HEK293 (cell line): Measurements from ENCODE around the gene MYBPH.

ENCODE experiments used
- CTCF ChIA-PET: fragments of 350-600 bp; formaldehyde crosslinking; extraction: SDS; loops from one replicate; lab custom pipeline; 2021; ENCODE audit warnings: antibody characterized with exemption; lab: Yijun Ruan, JAX
- POLR2A ChIA-PET: fragments of 300-600 bp; formaldehyde crosslinking; extraction: SDS; loops from one replicate; lab custom pipeline; 2020; ENCODE audit warnings: antibody characterized with exemption, inconsistent platforms; lab: Yijun Ruan, JAX
- H3K27ac ChIP-seq: fragments of 200-500 bp; sonication (Bioruptor generic); 2 replicates; pipeline ENCODE4 v1.5.1; 2014; ENCODE audit warnings: low read depth, low read length, control low read depth, inconsistent platforms; ENCODE audit errors: extremely low read depth
- H3K36me3 ChIP-seq, 2 experiments: fragments of 200-500 bp in 1 of 2; sonication (Bioruptor generic) in 1 of 2; 1 replicate in 1 of 2; 2 replicates in 1 of 2; pipeline ENCODE4 v1.5.1; 2014 to 2017; ENCODE audit warnings: inconsistent platforms in 2 of 2, low read length in 2 of 2; ENCODE audit not compliant: control insufficient read depth in 2 of 2, insufficient read depth in 1 of 2
- H3K4me1 ChIP-seq: fragments of 200-500 bp; sonication (Bioruptor generic); 2 replicates; pipeline ENCODE4 v1.5.1; 2014; ENCODE audit warnings: mild to moderate bottlenecking, low read length, inconsistent platforms; ENCODE audit not compliant: control insufficient read depth, insufficient read depth
- H3K4me3 ChIP-seq: 2 replicates; pipeline ENCODE4 v1.5.1; 2011; ENCODE audit warnings: low read depth, mild to moderate bottlenecking, control low read depth, low read length, moderate library complexity
- H3K9me3 ChIP-seq: fragments of 200-500 bp; sonication (Bioruptor generic); 2 replicates; pipeline ENCODE4 v1.5.1; 2014; ENCODE audit warnings: low read depth, low read length, inconsistent platforms; ENCODE audit not compliant: control insufficient read depth, insufficient read depth
- BCL11B ChIP-seq: fragments of 450-650 bp; formaldehyde crosslinking; IDR thresholded peaks from 2 replicates; pipeline ENCODE4 v1.5.1; 2016; ENCODE audit warnings: low read depth, missing biosample characterization, missing genetic modification characterization
- EGR2 ChIP-seq: fragments of 450-650 bp; formaldehyde crosslinking; IDR thresholded peaks from 2 replicates; pipeline ENCODE4 v1.5.1; 2016; ENCODE audit warnings: low read depth, missing biosample characterization, missing genetic modification characterization
- IKZF3 ChIP-seq: fragments of 450-650 bp; IDR thresholded peaks from 2 replicates; pipeline ENCODE4 v1.5.0; 2018; ENCODE audit warnings: missing biosample characterization, mild to moderate bottlenecking, missing genetic modification characterization, moderate library complexity
- MZF1 ChIP-seq: fragments of 450-650 bp; formaldehyde crosslinking; IDR thresholded peaks from 2 replicates; pipeline ENCODE4 v1.5.1; 2017; ENCODE audit warnings: missing biosample characterization, missing genetic modification characterization, borderline replicate concordance
- PRDM1 ChIP-seq: fragments of 450-650 bp; formaldehyde crosslinking; IDR thresholded peaks from 2 replicates; pipeline ENCODE4; 2016; ENCODE audit warnings: missing biosample characterization, missing genetic modification characterization
- REPIN1 ChIP-seq: fragments of 450-650 bp; formaldehyde crosslinking; IDR thresholded peaks from 2 replicates; pipeline ENCODE4 v1.5.1; 2017; ENCODE audit warnings: missing biosample characterization, missing genetic modification characterization, low read depth
- ZFHX2 ChIP-seq: fragments of 450-650 bp; formaldehyde crosslinking; conservative IDR thresholded peaks from 2 replicates; pipeline ENCODE4 v1.5.1; 2016; ENCODE audit warnings: missing biosample characterization, missing genetic modification characterization
- ZIC2 ChIP-seq: fragments of 450-650 bp; formaldehyde crosslinking; IDR thresholded peaks from 2 replicates; pipeline ENCODE4 v1.5.1; 2016; ENCODE audit warnings: missing biosample characterization, missing genetic modification characterization
- ZNF16 ChIP-seq: fragments of 450-650 bp; formaldehyde crosslinking; IDR thresholded peaks from 2 replicates; pipeline ENCODE4 v1.5.1; 2016; ENCODE audit warnings: low read depth, missing biosample characterization, missing genetic modification characterization
- ZNF202 ChIP-seq: fragments of 450-650 bp; formaldehyde crosslinking; IDR thresholded peaks from 2 replicates; pipeline ENCODE4 v1.5.1; 2016; ENCODE audit warnings: missing biosample characterization, missing genetic modification characterization, borderline replicate concordance
- ZNF324 ChIP-seq: fragments of 450-650 bp; formaldehyde crosslinking; IDR thresholded peaks from 2 replicates; pipeline ENCODE4 v1.5.1; 2016; ENCODE audit warnings: missing biosample characterization, missing genetic modification characterization
- ZNF48 ChIP-seq: fragments of 450-650 bp; formaldehyde crosslinking; IDR thresholded peaks from 2 replicates; pipeline ENCODE4 v1.5.1; 2016; ENCODE audit warnings: missing biosample characterization, missing genetic modification characterization
- ZNF560 ChIP-seq: fragments of 450-650 bp; formaldehyde crosslinking; IDR thresholded peaks from 2 replicates; pipeline ENCODE4 v1.5.1; 2017; ENCODE audit warnings: missing biosample characterization, missing genetic modification characterization, borderline replicate concordance
- ZNF585B ChIP-seq: fragments of 450-650 bp; formaldehyde crosslinking; IDR thresholded peaks from 2 replicates; pipeline ENCODE4 v1.5.1; 2016; ENCODE audit warnings: missing biosample characterization, missing genetic modification characterization
- ZNF791 ChIP-seq: fragments of 450-650 bp; formaldehyde crosslinking; IDR thresholded peaks from 2 replicates; pipeline ENCODE4 v1.5.1; 2016; ENCODE audit warnings: missing biosample characterization, missing genetic modification characterization
- TF ChIP-seq, protein P1 (sequence below): fragments of 450-650 bp; formaldehyde crosslinking; IDR thresholded peaks from 2 replicates; pipeline ENCODE4 v1.5.1; 2016; ENCODE audit warnings: missing biosample characterization, missing genetic modification characterization
- TF ChIP-seq, protein P2 (sequence below): fragments of 450-650 bp; formaldehyde crosslinking; IDR thresholded peaks from 2 replicates; pipeline ENCODE4 v1.5.1; 2016; ENCODE audit warnings: missing biosample characterization, missing genetic modification characterization
- TF ChIP-seq, protein P3 (sequence below): fragments of 450-650 bp; formaldehyde crosslinking; IDR thresholded peaks from 2 replicates; pipeline ENCODE4 v1.5.1; 2016; ENCODE audit warnings: missing biosample characterization, missing genetic modification characterization, low read depth

Gene MYBPH

DNA sequence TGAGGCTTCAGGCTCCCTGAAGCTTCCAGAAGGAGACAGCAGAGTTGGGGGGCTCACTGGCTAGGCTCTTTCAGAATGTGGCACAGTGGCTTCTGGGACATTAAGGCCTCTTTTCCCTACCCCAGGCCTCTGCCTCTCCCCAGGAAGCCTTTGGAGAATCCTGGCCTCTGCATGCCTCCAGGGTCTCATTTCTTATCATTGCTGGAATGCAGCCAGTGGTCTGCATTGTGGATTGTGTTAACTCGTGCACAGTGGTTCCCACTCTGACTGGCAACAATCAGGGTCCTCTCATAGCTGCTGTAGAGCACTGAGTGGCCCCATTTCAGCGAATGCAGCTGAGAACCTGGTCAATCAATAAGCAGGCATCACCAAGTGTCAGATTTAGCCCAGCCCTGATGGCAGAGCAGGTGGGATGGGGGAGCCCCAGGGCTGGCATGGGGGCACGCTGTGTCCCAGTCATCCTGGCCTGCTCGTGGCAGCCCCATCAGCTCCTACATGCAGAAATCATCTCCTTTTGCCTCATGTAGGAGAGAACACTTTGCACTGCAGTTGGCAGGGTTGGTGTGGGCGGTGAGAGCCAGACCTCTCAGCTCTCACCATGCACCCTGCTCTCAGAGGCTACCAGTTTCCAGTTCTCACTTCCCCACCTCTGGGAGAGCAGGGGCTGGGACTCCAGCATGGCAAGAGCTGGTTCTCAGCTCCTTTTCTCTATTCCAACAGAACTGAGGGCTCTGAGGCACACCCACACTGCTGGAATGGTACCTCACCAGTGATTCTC, 34.7 kb downstream of the MYBPH start:
- Histone ChIP-seq H3K4me3 (no peak overlapping the region), H3K27ac (no peak overlapping the region), H3K36me3 (no peaks in the 10 kb centered on the region), H3K4me1 (peaks cover 2% of the 10 kb centered on the region; the same call in 1 of the 2 replicates), H3K9me3 (no peaks in the 10 kb centered on the region)
- TF ChIP-seq ZIC2 (tag by site-specific recombination) (peak; percentile 73), ZNF202 (tag by site-specific recombination) (no peak), ZNF48 (no peak), ZNF585B (tag by site-specific recombination) (no peak), ZNF16 (no peak), PRDM1 (tag by site-specific recombination) (no peak), ZNF560 (tag by site-specific recombination) (no peak), ZNF324 (tag by site-specific recombination) (no peak), BCL11B (tag by site-specific recombination) (no peak), EGR2 (tag by site-specific recombination) (peak; percentile 29; the same call in 1 of the 2 replicates), ZNF791 (tag by site-specific recombination) (no peak), ZFHX2 (peak; percentile 62), MZF1 (tag by site-specific recombination) (no peak), REPIN1 (tag by site-specific recombination) (no peak), IKZF3 (0 out of 2 replicates have a peak, but pooled peaks have one; percentile 17)
- TF ChIP-seq, protein P1, sequence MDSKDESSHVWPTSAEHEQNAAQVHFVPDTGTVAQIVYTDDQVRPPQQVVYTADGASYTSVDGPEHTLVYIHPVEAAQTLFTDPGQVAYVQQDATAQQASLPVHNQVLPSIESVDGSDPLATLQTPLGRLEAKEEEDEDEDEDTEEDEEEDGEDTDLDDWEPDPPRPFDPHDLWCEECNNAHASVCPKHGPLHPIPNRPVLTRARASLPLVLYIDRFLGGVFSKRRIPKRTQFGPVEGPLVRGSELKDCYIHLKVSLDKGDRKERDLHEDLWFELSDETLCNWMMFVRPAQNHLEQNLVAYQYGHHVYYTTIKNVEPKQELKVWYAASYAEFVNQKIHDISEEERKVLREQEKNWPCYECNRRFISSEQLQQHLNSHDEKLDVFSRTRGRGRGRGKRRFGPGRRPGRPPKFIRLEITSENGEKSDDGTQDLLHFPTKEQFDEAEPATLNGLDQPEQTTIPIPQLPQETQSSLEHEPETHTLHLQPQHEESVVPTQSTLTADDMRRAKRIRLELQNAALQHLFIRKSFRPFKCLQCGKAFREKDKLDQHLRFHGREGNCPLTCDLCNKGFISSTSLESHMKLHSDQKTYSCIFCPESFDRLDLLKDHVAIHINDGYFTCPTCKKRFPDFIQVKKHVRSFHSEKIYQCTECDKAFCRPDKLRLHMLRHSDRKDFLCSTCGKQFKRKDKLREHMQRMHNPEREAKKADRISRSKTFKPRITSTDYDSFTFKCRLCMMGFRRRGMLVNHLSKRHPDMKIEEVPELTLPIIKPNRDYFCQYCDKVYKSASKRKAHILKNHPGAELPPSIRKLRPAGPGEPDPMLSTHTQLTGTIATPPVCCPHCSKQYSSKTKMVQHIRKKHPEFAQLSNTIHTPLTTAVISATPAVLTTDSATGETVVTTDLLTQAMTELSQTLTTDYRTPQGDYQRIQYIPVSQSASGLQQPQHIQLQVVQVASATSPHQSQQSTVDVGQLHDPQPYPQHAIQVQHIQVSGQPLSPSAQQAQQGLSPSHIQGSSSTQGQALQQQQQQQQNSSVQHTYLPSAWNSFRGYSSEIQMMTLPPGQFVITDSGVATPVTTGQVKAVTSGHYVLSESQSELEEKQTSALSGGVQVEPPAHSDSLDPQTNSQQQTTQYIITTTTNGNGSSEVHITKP (tag by site-specific recombination) = peak; percentile 64
- TF ChIP-seq, protein P2, sequence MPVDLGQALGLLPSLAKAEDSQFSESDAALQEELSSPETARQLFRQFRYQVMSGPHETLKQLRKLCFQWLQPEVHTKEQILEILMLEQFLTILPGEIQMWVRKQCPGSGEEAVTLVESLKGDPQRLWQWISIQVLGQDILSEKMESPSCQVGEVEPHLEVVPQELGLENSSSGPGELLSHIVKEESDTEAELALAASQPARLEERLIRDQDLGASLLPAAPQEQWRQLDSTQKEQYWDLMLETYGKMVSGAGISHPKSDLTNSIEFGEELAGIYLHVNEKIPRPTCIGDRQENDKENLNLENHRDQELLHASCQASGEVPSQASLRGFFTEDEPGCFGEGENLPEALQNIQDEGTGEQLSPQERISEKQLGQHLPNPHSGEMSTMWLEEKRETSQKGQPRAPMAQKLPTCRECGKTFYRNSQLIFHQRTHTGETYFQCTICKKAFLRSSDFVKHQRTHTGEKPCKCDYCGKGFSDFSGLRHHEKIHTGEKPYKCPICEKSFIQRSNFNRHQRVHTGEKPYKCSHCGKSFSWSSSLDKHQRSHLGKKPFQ (tag by site-specific recombination) = peak; percentile 68; the same call in 1 of the 2 replicates
- TF ChIP-seq, protein P3, sequence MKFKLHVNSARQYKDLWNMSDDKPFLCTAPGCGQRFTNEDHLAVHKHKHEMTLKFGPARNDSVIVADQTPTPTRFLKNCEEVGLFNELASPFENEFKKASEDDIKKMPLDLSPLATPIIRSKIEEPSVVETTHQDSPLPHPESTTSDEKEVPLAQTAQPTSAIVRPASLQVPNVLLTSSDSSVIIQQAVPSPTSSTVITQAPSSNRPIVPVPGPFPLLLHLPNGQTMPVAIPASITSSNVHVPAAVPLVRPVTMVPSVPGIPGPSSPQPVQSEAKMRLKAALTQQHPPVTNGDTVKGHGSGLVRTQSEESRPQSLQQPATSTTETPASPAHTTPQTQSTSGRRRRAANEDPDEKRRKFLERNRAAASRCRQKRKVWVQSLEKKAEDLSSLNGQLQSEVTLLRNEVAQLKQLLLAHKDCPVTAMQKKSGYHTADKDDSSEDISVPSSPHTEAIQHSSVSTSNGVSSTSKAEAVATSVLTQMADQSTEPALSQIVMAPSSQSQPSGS (tag by site-specific recombination) = no peak
- CTCF ChIA-PET = interaction anchor here (0.6 to 2.4 kb wide), 8 partner anchors 12 to 145 kb away, joined by 3 to 7 read pairs (median 4); no protein-coding TSS in a partner anchor
- POLR2A ChIA-PET = interaction anchor here (0.5 to 1.5 kb wide), 3 partner anchors 13 to 1026 kb away, joined by 3 to 13 read pairs (median 5); partner anchors contain the start of genes ADORA1 and KLHL12
